PFSK-1 (cell line): ENCODE measurements around the gene CCDC33.

ENCODE experiments used
- FOXP2 ChIP-seq: optimal IDR thresholded peaks from 2 replicates; pipeline ENCODE3; 2011; ENCODE audit warnings: borderline replicate concordance, control low read depth, inconsistent platforms; ENCODE audit not compliant: insufficient read depth; ENCODE audit errors: extremely low read length, extremely low read depth
- POLR2AphosphoS5 ChIP-seq: IDR thresholded peaks from 2 replicates; pipeline ENCODE4 v1.6.1; 2012; ENCODE audit warnings: low read depth, mild to moderate bottlenecking, control low read depth, low read length, moderate library complexity
- SIN3A ChIP-seq: IDR thresholded peaks from 2 replicates; pipeline ENCODE4 v1.6.1; 2012; ENCODE audit warnings: mild to moderate bottlenecking, low read length, moderate library complexity, borderline replicate concordance; ENCODE audit not compliant: insufficient read depth
- TAF1 ChIP-seq: IDR thresholded peaks from 2 replicates; pipeline ENCODE4 v1.6.1; 2012; ENCODE audit warnings: low read length, control low read depth, borderline replicate concordance; ENCODE audit not compliant: insufficient read depth
- TF ChIP-seq, protein P1 (sequence below), 2 experiments: IDR thresholded peaks; 2 replicates each; pipeline versions ENCODE4 v1.6.1 to v1.8.0; 2011 to 2012; ENCODE audit warnings: low read depth in 2 of 2, low read length in 2 of 2, control low read depth in 1 of 2, inconsistent platforms in 1 of 2, mild to moderate bottlenecking in 1 of 2, moderate library complexity in 1 of 2; ENCODE audit not compliant: insufficient read depth in 1 of 2

The CCDC33 gene

DNA sequence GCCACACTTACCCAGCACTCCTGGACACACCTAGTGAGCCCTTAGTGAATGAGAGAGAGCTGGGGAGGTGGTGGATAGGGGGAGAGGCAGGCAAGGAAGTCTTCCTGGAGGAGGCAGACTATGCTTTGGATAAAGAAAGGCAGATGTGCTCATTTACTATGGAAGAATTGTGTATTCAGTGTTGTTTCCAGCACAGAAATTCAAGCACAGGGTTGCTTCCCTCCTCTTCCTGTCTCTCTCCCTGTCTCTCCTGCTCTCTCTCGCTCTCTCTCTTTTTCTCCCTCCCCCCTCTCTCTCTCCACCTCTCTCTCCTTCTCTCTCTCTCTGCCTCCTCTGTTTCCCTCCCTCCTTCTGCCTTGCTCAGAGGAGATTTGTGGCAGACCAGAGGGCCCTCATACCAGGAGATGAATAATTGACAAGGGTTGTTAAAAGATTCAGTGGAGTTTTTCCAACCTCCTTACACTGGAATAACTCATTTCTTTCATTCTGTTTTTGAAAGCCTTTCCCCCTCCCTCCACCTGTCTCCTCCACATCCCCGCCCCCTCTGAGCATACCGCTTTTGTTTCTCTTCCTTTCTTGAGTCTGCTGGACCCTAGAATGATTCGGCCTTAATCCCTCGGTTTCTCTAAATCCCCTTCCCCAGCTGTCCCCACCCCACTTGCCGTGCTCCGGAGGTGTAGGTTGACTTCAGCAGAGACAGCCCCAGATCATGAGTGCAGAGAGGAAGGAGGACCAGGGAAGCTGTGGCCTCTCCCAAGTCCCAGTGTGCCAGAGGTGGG lies 65.6 kb downstream of the CCDC33 start:
- no peak for TF ChIP-seq TAF1

GRCh38 chr15:74302821-74303359 lies 66.8 kb downstream of the CCDC33 start:
- TF ChIP-seq, protein P1, sequence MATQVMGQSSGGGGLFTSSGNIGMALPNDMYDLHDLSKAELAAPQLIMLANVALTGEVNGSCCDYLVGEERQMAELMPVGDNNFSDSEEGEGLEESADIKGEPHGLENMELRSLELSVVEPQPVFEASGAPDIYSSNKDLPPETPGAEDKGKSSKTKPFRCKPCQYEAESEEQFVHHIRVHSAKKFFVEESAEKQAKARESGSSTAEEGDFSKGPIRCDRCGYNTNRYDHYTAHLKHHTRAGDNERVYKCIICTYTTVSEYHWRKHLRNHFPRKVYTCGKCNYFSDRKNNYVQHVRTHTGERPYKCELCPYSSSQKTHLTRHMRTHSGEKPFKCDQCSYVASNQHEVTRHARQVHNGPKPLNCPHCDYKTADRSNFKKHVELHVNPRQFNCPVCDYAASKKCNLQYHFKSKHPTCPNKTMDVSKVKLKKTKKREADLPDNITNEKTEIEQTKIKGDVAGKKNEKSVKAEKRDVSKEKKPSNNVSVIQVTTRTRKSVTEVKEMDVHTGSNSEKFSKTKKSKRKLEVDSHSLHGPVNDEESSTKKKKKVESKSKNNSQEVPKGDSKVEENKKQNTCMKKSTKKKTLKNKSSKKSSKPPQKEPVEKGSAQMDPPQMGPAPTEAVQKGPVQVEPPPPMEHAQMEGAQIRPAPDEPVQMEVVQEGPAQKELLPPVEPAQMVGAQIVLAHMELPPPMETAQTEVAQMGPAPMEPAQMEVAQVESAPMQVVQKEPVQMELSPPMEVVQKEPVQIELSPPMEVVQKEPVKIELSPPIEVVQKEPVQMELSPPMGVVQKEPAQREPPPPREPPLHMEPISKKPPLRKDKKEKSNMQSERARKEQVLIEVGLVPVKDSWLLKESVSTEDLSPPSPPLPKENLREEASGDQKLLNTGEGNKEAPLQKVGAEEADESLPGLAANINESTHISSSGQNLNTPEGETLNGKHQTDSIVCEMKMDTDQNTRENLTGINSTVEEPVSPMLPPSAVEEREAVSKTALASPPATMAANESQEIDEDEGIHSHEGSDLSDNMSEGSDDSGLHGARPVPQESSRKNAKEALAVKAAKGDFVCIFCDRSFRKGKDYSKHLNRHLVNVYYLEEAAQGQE (IDR thresholded peaks at IDR 0.05; ENCODE audit: insufficient read depth in 1 of 2, low read depth in 2 of 2, low read length in 2 of 2): 0 out of 4 replicates have a peak, but pooled peaks of 1 of the 2 experiments have one; percentile 47
- TF ChIP-seq POLR2AphosphoS5: no peak

DNA sequence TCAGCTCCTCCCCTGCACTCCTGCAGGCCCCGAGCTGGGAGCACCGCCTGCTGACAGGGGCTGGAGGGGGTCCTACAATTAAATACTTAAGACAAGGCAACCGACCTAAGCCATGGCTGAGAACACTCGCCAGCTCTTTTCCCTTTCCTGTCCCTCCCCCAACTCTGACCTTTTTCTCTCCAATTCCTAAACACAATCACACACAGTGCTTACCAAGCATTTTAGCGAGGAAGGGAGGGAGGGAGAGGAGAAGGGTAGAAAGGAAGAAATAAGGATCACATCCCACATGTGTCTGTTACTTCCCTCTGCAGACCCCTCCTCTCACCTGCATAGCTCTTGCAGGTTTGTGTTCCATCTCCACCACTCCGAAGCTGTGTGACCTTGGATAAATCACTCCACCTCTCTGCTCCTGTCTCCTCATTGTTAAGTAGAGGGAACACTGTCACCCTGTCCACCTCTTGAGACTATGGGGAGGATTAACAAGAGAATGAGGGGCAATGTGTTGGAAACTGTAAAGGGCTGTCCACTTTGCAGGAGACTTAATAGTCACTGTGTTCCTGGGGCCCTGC lies 67.7 kb downstream of the CCDC33 start:
- no peak for TF ChIP-seq POLR2AphosphoS5
- TF ChIP-seq, protein P1 (IDR thresholded peaks at IDR 0.05; ENCODE audit: insufficient read depth in 1 of 2, low read depth in 2 of 2, low read length in 2 of 2): no peak

GRCh38 chr15:74304431-74304830 lies 68.3 kb downstream of the CCDC33 start:
- no peak for TF ChIP-seq POLR2AphosphoS5

DNA sequence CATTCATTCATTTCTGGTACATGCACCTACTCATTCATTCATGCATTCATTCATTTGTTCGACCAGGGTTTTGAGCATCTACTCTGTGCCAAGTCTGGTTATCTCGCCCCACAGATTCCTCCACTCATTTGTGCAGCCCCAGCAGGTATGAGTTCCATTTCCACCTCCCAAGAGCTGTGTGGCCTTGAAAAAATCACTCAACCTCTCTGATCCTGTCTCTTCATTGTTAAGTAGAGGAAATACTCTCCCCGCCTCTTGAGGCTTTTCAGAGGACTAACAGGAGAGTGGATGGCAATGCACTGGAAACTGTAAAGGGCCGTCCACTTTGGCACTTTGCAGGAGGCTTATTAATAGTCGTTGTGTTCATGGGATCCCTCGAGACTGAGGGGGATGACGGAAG lies 69.6 kb downstream of the CCDC33 start:
- TF ChIP-seq SIN3A (no peak), TAF1 (no peak), FOXP2 (no peak), POLR2AphosphoS5 (no peak)
- TF ChIP-seq, protein P1 (IDR thresholded peaks at IDR 0.05; ENCODE audit: insufficient read depth in 1 of 2, low read depth in 2 of 2, low read length in 2 of 2): no peak

- TF ChIP-seq FOXP2 (no peak), SIN3A (no peak), TAF1 (no peak), POLR2AphosphoS5 (no peak)
- TF ChIP-seq, protein P1 (IDR thresholded peaks at IDR 0.05; ENCODE audit: insufficient read depth in 1 of 2, low read depth in 2 of 2, low read length in 2 of 2): no peak
Observed at GRCh38 chr15:74306781-74307217, 70.7 kb downstream of the CCDC33 start.
